ENCODE data around the gene EVI5.

Gene EVI5

DNA sequence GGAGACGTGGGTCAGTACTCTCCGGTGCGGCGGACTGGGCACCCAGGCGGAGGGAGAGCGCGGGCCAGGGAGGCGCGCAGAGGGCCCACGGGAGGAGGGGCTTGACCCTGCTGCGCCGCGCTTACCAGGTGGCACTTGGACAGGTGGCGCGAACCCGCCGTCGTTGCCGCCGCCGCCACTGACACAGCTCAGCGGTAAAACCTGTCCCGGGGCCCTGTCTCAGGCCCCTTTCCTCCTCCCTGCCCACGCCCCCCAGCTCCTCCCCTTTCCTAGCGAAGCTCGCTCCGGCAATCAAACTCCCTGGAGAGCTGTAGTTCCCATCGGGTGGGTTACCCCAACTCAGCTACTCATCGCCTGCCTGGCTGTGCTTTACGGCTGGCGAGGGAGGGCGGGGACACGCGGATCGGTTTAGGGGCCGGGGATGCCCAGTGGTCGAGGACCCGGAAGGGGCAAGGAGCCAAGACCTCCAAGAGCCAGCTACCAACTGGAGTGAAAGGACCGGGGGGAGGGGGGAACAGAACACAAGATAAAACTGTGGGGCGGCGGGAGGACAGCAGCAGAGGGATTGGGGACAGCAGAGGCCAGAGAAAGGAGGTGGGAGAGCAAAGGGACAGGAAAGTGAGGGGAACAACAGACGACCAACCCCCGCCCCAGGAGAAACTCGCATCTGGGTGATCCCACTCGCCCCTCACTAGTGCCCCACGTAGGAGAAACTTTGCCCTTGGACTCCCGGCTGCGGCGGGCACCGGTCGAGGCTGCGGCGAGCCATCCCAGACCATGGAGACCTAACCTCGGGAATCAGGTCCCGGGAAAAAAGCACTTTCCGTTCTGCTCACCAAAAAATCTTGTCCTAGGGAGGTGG is 301.1 kb downstream of the EVI5 start:
- no peak for DNase-seq (ENCODE audit: low spot score)

- no peak for DNase-seq (ENCODE audit: low spot score)
Observed at GRCh38 chr1:92482665-92483609, 302.0 kb downstream of the EVI5 start.

DNA sequence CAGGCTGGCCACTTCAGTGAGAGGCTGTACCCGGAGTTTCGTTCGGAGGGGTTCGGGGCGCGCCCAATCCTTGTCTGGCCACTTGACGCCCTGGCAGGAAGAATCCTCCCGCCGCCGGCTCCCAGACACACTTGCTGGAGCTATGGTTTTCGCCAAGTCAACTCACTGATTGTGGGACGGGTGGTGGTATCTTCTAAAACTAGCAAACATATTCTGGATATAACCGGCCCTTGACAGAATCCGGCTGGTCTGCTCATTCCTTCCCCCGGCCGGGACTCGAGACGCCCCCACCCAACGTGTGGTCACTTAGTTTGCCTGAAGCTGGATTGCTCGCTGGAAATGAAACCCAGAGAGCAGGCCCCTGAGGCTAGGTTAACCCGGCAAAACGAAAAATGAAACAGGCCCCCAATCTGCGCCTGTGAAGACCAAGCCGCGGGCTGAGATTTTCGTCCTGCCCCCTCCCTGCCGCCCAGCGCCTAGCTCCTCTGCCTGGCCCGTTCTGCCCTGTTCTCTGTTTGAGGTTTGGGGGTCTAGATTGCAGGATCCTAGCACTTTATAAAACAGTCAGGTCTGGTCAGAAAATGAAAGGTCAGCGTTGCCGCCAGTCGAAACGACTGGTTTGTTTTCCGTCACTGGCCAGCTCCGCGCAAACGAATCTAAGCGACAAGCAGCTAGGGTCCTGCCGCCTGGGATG is 302.8 kb downstream of the EVI5 start:
- no peak for DNase-seq (ENCODE audit: low spot score)

GRCh38 chr1:92481599-92481925 is 303.3 kb downstream of the EVI5 start:
- no peak for DNase-seq (ENCODE audit: low spot score)

GRCh38 chr1:92480813-92481598 is 303.9 kb downstream of the EVI5 start:
- no peak for DNase-seq (ENCODE audit: low spot score)

- DNase-seq (ENCODE audit: low spot score) = no peak
Observed at GRCh38 chr1:92480200-92480812, 304.6 kb downstream of the EVI5 start.

DNA sequence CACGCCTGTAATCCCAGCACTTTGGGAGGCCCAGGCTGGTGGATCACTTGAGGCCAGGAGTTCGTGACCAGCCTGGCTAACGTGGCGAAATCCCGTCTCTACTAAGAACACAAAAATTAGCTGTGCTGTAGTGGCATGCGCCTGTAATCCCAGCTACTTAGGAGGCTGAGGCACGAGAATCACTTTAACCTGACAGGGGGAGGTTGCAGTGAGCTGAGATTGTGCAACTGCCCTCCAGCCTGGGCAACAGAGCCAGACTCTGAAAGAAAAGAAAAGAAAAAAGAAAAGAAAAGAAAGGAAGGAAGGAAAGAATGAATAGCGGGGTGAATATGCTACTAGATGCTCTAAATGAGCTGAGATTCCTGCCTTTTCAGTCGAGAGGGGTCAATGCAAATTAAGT is 305.3 kb downstream of the EVI5 start:
- no peak for DNase-seq (ENCODE audit: low spot score)

- no peak for DNase-seq (ENCODE audit: low spot score)
Observed at GRCh38 chr1:92478393-92478792, 306.5 kb downstream of the EVI5 start.

DNA sequence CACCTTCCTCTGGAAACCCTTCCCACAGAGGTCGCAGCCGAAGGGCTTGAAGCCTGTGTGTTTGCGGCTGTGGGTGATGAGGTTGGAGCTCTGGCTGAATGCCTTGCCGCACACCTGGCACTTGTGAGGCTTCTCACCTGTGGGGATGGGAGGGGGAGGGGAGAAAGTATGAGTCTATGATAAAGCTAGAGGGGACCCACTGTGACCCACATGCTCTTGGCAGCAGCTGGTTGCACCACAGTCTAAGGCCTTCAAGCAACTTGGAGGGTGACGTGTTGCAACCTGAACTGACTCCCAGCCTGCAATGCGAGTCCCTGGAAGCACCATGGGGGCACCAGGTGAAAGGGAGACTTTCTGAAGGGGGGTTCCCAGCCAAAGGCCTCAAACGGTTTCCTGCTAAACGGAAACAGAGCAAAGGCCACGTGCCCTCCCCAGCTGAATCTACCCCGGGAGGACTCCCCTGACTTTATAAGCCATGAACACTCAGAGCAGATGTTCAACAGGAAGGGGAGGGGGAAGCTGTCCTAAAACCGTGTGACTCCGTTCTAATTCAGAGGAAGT is 308.8 kb downstream of the EVI5 start:
- DNase-seq (ENCODE audit: low spot score) = no peak

DNA sequence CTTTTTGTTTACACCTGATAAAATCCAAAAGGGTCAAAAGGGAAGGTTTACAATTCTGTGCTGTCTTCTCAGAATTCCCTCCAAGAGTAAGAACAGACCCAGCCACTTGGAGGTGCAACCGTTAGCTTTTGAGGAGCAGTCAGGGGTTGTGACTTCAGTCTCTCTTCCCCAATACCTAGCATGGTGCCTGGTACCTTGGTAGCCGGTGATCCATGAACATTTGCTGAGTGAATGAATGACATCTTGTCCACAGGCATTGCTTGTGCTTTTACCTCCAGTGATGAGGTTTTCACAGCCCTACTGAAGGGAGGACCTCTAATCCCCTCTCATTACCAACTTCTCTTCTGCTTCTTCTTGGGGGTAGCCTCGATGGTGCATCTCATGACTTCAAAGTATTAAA is 309.9 kb downstream of the EVI5 start:
- no peak for DNase-seq (ENCODE audit: low spot score)

DNA sequence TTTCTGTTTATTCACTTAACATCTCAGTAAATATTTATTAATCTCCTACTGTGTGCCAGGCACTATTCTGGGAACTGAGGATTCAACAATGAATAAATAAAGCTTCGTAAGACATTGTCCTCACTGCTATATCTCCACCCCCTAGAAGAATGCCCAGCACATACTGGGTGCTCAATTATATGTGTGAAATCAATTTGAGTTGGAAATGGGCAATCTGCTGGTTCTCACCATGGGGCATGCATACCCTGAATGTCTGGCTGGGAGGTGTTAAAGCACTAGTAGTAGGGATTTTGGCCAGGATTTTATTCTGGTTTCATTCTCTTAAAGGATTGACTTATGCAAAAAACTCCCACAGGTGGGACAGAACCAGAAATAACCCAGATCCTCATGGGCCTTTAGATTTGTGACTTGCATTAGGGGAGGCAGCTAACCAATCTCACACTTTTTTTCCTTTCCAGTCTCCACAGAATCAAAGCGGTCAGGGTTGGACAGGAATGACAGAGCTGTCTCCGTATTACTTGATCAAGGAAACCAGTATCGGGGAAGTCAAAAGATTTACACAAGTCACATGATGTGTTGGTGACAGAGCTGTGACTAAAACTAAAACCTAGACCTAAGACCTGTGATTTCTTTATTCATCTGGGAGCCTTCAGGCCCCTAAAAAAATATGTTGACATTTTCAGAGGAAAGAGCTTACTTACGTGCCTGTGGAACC is 311.0 kb downstream of the EVI5 start:
- no peak for DNase-seq (ENCODE audit: low spot score)

GRCh38 chr1:92470216-92470615 is 314.7 kb downstream of the EVI5 start:
- DNase-seq (ENCODE audit: low spot score) = no peak

DNA sequence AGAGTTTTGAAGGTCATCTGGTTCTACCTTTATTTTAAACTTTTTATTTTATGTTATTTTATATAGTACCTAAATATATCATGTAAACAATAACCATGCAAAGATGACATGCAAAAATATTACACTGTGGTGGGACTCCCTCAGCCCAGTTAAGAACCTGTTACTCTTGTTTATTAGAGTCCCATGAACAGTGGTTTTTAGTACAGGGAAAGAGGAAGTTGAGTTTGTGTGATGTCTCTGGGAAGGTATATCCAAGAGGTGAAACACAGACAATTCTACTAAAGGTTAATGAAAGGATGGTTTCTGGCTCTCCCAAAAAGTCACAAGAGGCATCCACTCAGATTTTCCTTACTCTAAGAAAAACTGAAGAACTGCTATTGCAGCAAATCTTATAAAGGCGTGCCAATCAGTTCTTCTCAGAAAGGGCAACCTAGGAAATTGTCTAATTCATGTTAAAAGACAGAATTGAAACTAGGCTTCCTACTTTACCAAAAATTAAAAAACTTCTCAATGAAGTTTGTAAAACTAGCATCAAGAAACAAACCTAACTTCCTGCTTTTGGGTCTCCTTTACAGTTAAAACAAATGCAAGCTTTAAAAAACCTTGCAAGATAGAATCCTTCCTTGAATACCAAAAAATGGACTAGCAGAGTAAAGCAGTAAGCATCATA is 318.1 kb downstream of the EVI5 start:
- DNase-seq (ENCODE audit: low spot score) = no peak

- no peak for DNase-seq (ENCODE audit: low spot score)
Observed at GRCh38 chr1:92465256-92465647, 319.7 kb downstream of the EVI5 start.

- DNase-seq (ENCODE audit: low spot score) = no peak
Observed at GRCh38 chr1:92464588-92465255, 320.2 kb downstream of the EVI5 start.

DNA sequence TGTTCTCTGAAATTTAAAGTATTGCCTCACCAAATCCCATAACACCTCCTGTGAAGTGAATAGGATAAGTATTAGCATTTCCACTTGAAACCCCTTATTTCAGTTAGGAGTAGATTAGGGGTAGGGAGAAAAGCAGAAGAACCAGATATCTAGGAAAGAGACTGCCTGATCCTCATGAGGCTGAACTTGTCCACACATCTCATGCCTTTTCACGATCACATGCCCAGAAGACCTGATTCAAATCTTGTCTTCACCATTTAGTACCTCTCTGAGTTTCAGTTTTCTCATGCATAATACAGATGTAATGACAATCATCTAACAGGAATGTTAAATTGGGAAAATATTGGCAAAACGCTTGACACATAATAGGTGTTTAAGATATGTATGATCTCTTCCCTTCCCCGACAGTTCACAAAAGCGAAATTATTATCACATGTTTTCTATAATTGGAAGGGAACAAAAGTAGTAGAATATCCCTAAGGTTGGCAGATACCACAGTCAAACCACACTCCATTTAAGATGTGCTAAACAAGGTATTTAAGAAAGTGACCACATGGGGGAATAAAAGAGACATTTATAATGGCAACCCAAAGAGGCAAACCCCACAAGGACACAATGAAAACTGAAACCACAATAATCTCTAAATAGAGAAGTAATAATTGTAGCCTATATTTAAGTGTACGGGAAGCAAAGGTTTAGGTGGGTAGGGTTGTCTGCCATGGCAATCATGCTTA is 323.4 kb downstream of the EVI5 start:
- DNase-seq (ENCODE audit: low spot score) = no peak

- no peak for DNase-seq (ENCODE audit: low spot score)
Observed at GRCh38 chr1:92459871-92460320, 325.0 kb downstream of the EVI5 start.
